SK-N-MC (cell line): ENCODE data around the gene SLC29A1.

Experiments
- EZH2 ChIP-seq: fragments of 200-600 bp; sonication (generic); IDR thresholded peaks from one replicate; pipeline ENCODE4 v1.6.1; 2017; ENCODE audit warnings: antibody characterized with exemption
- FOXP2 ChIP-seq: optimal IDR thresholded peaks from 2 replicates; pipeline ENCODE3; 2011; ENCODE audit warnings: mild to moderate bottlenecking, moderate library complexity; ENCODE audit not compliant: insufficient read depth; ENCODE audit errors: extremely low read length, control extremely low read depth
- POLR2AphosphoS5 ChIP-seq: IDR thresholded peaks from 2 replicates; pipeline ENCODE4 v1.6.1; 2012; ENCODE audit warnings: mild to moderate bottlenecking, low read depth, low read length, borderline replicate concordance

DNA sequence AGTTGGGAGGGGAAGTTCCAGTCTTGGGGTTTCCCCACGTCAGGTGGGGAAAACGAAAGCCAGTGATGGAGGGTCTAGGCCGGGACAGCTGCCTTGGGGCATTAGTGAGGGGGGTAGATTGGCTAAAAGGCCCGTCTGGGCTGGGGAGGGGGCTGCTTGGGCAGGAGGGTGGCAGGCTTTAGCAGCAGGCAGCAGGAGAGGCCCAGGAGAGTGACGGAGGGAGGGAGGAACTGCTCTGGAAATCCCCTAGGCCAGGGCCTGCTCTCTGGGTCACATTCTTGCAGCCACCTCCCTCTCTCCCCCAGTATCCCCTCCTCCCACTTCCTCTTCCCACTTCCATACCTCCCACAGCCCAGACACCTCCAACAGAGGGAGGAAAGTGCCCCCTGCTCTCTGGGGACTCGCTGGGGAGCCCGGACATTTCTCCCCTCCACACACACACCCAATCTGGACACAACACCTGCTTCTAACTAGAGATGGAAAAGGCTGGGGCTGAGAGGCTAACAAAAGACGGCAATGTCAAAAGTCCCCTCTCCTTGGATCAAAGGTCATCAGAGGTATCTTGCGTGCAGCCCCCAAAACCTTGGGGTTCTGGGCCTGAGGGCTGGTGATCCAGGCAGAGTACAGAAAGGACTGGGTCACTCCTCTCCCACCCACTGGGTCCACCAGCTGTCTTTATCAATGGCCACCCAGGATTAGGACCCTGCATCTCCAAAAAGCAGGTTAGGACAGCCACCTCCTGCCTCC, 40.1 kb downstream of the SLC29A1 start:
- no peak for TF ChIP-seq POLR2AphosphoS5
- no peak for TF ChIP-seq EZH2
- TF ChIP-seq FOXP2, result no peak
